Measurements from ENCODE around the gene PALM. TPM values are rescaled to one million over a fixed set of nuclear protein-coding genes. Genes with fewer than 3 reads are reported as not detected.

The PALM gene
- total and polyA plus RNA-seq, 9 of the 15 experiments (the other 6 are each of a cell fraction or from before 2014, with no cell fraction given) = 0.04 to 6.6 (median 1.7) TPM

GRCh38 chr19:796692-797527, 88.2 kb downstream of the PALM start, which contains the start of gene PTBP1 (continued):
- peak; percentile 100 for TF ChIP-seq CREB3L1 (IDR thresholded peaks at IDR 0.05; ENCODE audit: borderline replicate concordance, low read depth)
- no peak for TF ChIP-seq ZNF780A (CRISPR knock-in tag; IDR thresholded peaks at IDR 0.05)
- TF ChIP-seq TOE1 (IDR thresholded peaks at IDR 0.05; ENCODE audit: borderline replicate concordance) = peak; percentile 100
- no peak for TF ChIP-seq TOE1 (CRISPR knock-in tag; IDR thresholded peaks at IDR 0.05; ENCODE audit: borderline replicate concordance, low read depth)
- TF ChIP-seq USF2 (CRISPR knock-in tag; IDR thresholded peaks at IDR 0.05) = peak; percentile 99
- no peak for TF ChIP-seq ZNF354B (CRISPR knock-in tag; IDR thresholded peaks at IDR 0.05)
- peak; percentile 97 for TF ChIP-seq ETS1 (conservative IDR thresholded peaks at IDR 0.05; ENCODE audit: control insufficient read depth, low read depth, low read length)
- no peak for TF ChIP-seq HLTF (IDR thresholded peaks at IDR 0.05)
- TF ChIP-seq POLR3A (IDR thresholded peaks at IDR 0.05; ENCODE audit: borderline replicate concordance, extremely low read depth, insufficient read depth, insufficient read length) = no peak
- TF ChIP-seq EZH2 (IDR thresholded peaks at IDR 0.05; ENCODE audit: borderline replicate concordance, low read depth, low read length) = no peak
- TF ChIP-seq POLR3G (IDR thresholded peaks at IDR 0.05; ENCODE audit: extremely low read depth, insufficient read length, insufficient replicate concordance) = no peak
- no peak for TF ChIP-seq ELK3 (CRISPR knock-in tag; IDR thresholded peaks at IDR 0.05)
- TF ChIP-seq L3MBTL2 (IDR thresholded peaks at IDR 0.05) = peak; percentile 91
- TF ChIP-seq ZSCAN32 (CRISPR knock-in tag; IDR thresholded peaks at IDR 0.05) = peak; percentile 85
- no peak for TF ChIP-seq ZNF23 (CRISPR knock-in tag; IDR thresholded peaks at IDR 0.05)
- peak; percentile 53; the same call in 1 of the 2 replicates for TF ChIP-seq CLOCK (CRISPR knock-in tag; IDR thresholded peaks at IDR 0.05; ENCODE audit: borderline replicate concordance)
- no peak for TF ChIP-seq ZNF282 (CRISPR knock-in tag; IDR thresholded peaks at IDR 0.05)
- no peak for TF ChIP-seq ZNF695 (CRISPR knock-in tag; IDR thresholded peaks at IDR 0.05)
- TF ChIP-seq MCM3 (IDR thresholded peaks at IDR 0.05) = no peak
- 0 out of 2 replicates have a peak, but pooled peaks have one; percentile 20 for TF ChIP-seq ZNF511 (CRISPR knock-in tag; IDR thresholded peaks at IDR 0.05)

Measured in K562 (cell line).